GM12878 (cell line): ENCODE measurements around the gene NID1. TPM values are rescaled to one million over a fixed set of nuclear protein-coding genes. Genes with fewer than 3 reads are reported as not detected.

ENCODE experiments used
- ATAC-seq: fragments of 200-7000 bp; cut with Tn5 transposase; 3 replicates; pipeline ENCODE4 v1.9.1; 2020; ENCODE audit warnings: mild to moderate bottlenecking, moderate library complexity
- BruUV-seq: library from RNA; stranded (reverse); fragments of 400-500 nt; replicated peaks from 2 replicates; lab custom pipeline; 2021; lab: Mats Ljungman, UMichigan
- CTCF ChIA-PET: fragments of 300-600 bp; sonication (Branson Sonifier 250); formaldehyde crosslinking; extraction: SDS; loops from one replicate; lab custom pipeline; 2021; ENCODE audit warnings: inconsistent platforms; lab: Yijun Ruan, JAX
- POLR2A ChIA-PET: fragments of 350-600 bp; formaldehyde crosslinking; extraction: SDS; loops from one replicate; lab custom pipeline; 2021; ENCODE audit warnings: inconsistent platforms; lab: Charles Lee
- RAD21 ChIA-PET: fragments of 300-600 bp; sonication (Branson Sonifier 250); formaldehyde crosslinking; loops from one replicate; lab custom pipeline; 2023; ENCODE audit warnings: antibody characterized with exemption; ENCODE audit not compliant: unreplicated experiment; lab: Charles Lee
- SMC1A ChIA-PET: fragments of 300-600 bp; sonication (Branson Sonifier 250); formaldehyde crosslinking; loops from one replicate; lab custom pipeline; 2023; ENCODE audit not compliant: unreplicated experiment, uncharacterized antibody; lab: Charles Lee
- DNase-seq: peaks from one replicate; pipeline ENCODE4 v3.0.0-alpha.2; 2011; ENCODE audit warnings: low read depth, low spot score
- FAIRE-seq: peaks from 3 replicates; lab custom pipeline; 2011; peaks lifted over from hg19 to GRCh38; lab: Jason Lieb, UNC
- H2AFZ ChIP-seq: 2 replicates; pipeline ENCODE4 v1.6.0; 2011; ENCODE audit warnings: low read depth, low read length, control low read depth; ENCODE audit not compliant: control insufficient read depth
- H3K27ac ChIP-seq: 2 replicates; pipeline ENCODE4 v1.5.1; 2011; ENCODE audit warnings: control low read depth; ENCODE audit not compliant: control insufficient read depth, insufficient read depth
- H3K27me3 ChIP-seq, 2 experiments: replicated peaks in 1 of 2; 2 replicates each; pipeline versions ENCODE4 v1.6.0 to v1.6.1; 2011; ENCODE audit warnings: low read length in 1 of 2; ENCODE audit not compliant: control insufficient read depth in 2 of 2, insufficient read depth in 2 of 2
- H3K36me3 ChIP-seq, 2 experiments: 2 replicates each; pipeline ENCODE4 v1.5.1; 2011; ENCODE audit warnings: low read length in 1 of 2; ENCODE audit not compliant: control insufficient read depth in 2 of 2, insufficient read depth in 2 of 2
- H3K4me1 ChIP-seq: 2 replicates; pipeline ENCODE4 v1.6.1; 2011; ENCODE audit warnings: mild to moderate bottlenecking, low read length, moderate library complexity, mixed read lengths; ENCODE audit not compliant: control insufficient read depth, insufficient read depth
- H3K4me2 ChIP-seq: 2 replicates; pipeline ENCODE4 v1.6.0; 2011; ENCODE audit warnings: control low read depth; ENCODE audit not compliant: control insufficient read depth, insufficient read depth
- H3K4me3 ChIP-seq: fragments of 200-600 bp; sonication (generic); 2 replicates; pipeline ENCODE4 v1.5.1; 2016
- H3K79me2 ChIP-seq: 2 replicates; pipeline ENCODE4 v1.6.0; 2011; ENCODE audit warnings: low read length; ENCODE audit not compliant: control insufficient read depth, insufficient read depth
- H3K9ac ChIP-seq: 2 replicates; pipeline ENCODE4 v1.8.0; 2011; ENCODE audit warnings: low read length, control low read depth, mixed read lengths; ENCODE audit not compliant: control insufficient read depth, insufficient read depth
- H3K9me3 ChIP-seq: replicated peaks from 3 replicates; pipeline ENCODE4 v1.5.1; 2011; ENCODE audit warnings: mild to moderate bottlenecking, low read length; ENCODE audit not compliant: control insufficient read depth, insufficient read depth
- H4K20me1 ChIP-seq: 2 replicates; pipeline ENCODE4 v1.6.0; 2011; ENCODE audit not compliant: control insufficient read depth, insufficient read depth
- BACH1 ChIP-seq: fragments of 450-650 bp; IDR thresholded peaks from 2 replicates; pipeline ENCODE4 v1.6.1; 2017; ENCODE audit warnings: mild to moderate bottlenecking, borderline replicate concordance
- BCL11A ChIP-seq: IDR thresholded peaks from 2 replicates; pipeline ENCODE4 v1.6.1; 2011; ENCODE audit warnings: low read depth, low read length
- FOS ChIP-seq: IDR thresholded peaks from 3 replicates; pipeline ENCODE4 v1.6.1; 2011; ENCODE audit warnings: borderline replicate concordance; ENCODE audit not compliant: insufficient read length; ENCODE audit errors: extremely low read depth
- MEF2A ChIP-seq: IDR thresholded peaks from 2 replicates; pipeline ENCODE4 v1.6.1; 2011; ENCODE audit warnings: low read depth, mild to moderate bottlenecking, low read length, moderate library complexity; ENCODE audit not compliant: insufficient read depth
- MEF2B ChIP-seq: fragments of 450-650 bp; IDR thresholded peaks from 2 replicates; pipeline ENCODE4 v1.6.1; 2018; ENCODE audit warnings: mild to moderate bottlenecking, moderate library complexity; ENCODE audit not compliant: partially characterized antibody, poor library complexity, severe bottlenecking
- MXI1 ChIP-seq: fragments of 150-350 bp; IDR thresholded peaks from 2 replicates; pipeline ENCODE4 v1.6.1; 2011; ENCODE audit warnings: low read depth, mild to moderate bottlenecking, inconsistent platforms, low read length, improper control_type of control experiment
- MYB ChIP-seq: fragments of 150-350 bp; IDR thresholded peaks from 2 replicates; pipeline ENCODE4 v1.6.1; 2014; ENCODE audit warnings: mild to moderate bottlenecking, low read depth, low read length, borderline replicate concordance
- NRF1 ChIP-seq: conservative IDR thresholded peaks from 2 replicates; pipeline ENCODE4 v1.6.1; 2011; ENCODE audit warnings: mild to moderate bottlenecking, low read depth, low read length, improper control_type of control experiment
- RCOR1 ChIP-seq: conservative IDR thresholded peaks from 2 replicates; pipeline ENCODE4 v1.6.1; 2012; ENCODE audit warnings: low read depth, low read length, improper control_type of control experiment
- WGBS: methylation state at CpG from one replicate; pipeline ENCODE4 v1.1.6; 2016; ENCODE audit warnings: low lambda C conversion rate; ENCODE audit not compliant: insufficient replicate concordance, insufficient coverage; ENCODE audit errors: missing lambda C conversion rate; 5-methylcytosine and 5-hydroxymethylcytosine counted together
- in situ Hi-C: fragments of 300-500 bp; cut with MboI; formaldehyde crosslinking; loops from 9 replicates; pipeline ENCODE4 v1.14.3; 2018; ENCODE audit warnings: mixed read lengths
- intact Hi-C: fragments of 100-400 bp; cut with micrococcal nuclease; formaldehyde crosslinking; loops from one replicate; pipeline ENCODE4 v1.14.2; 2022; ENCODE audit not compliant: unreplicated experiment
- polyA plus RNA-seq, 11 experiments: library from polyadenylated mRNA; depleted of rRNA in 4 of 11; unstranded in 6 of 11; stranded (reverse) in 5 of 11; fragments of >200 nt; fragmentation: Nextera tagmentation in 4 of 11; fragmentation: Illumina TruSeq in 1 of 11; extraction: Ambion mirVana in 4 of 11; extraction: Trizol in 1 of 11; gene quantifications; 1 replicate in 1 of 11; 2 replicates in 10 of 11; pipeline versions ENCODE4 v1.2.1 to v1.2.3, GENCODE V29; 2011 to 2016; ENCODE audit warnings: inconsistent platforms in 2 of 11, missing spikeins in 2 of 11, low read depth in 1 of 11
- total RNA-seq, 4 experiments: library from RNA; depleted of rRNA in 3 of 4; stranded (reverse); fragments of >200 nt in 3 of 4; fragmentation: Illumina TruSeq in 1 of 4; extraction: Trizol in 1 of 4; gene quantifications; 2 replicates each; pipeline versions ENCODE4 v1.2.1 to v1.2.3, GENCODE V29; 2013 to 2021
- TF ChIP-seq, protein P1 (sequence below): fragments of 450-650 bp; IDR thresholded peaks from 2 replicates; pipeline ENCODE4 v1.6.1; 2018; ENCODE audit warnings: borderline replicate concordance, mild to moderate bottlenecking; ENCODE audit not compliant: partially characterized antibody
- TF ChIP-seq, protein P2 (sequence below): fragments of 450-650 bp; IDR thresholded peaks from 2 replicates; pipeline ENCODE4 v1.6.1; 2017; ENCODE audit warnings: mild to moderate bottlenecking

The NID1 gene
- total and polyA plus RNA-seq, 10 of the 15 experiments (the other 5 are each of a cell fraction or from before 2014, with no cell fraction given) = 4.2 to 25.7 (median 11.3) TPM

DNA sequence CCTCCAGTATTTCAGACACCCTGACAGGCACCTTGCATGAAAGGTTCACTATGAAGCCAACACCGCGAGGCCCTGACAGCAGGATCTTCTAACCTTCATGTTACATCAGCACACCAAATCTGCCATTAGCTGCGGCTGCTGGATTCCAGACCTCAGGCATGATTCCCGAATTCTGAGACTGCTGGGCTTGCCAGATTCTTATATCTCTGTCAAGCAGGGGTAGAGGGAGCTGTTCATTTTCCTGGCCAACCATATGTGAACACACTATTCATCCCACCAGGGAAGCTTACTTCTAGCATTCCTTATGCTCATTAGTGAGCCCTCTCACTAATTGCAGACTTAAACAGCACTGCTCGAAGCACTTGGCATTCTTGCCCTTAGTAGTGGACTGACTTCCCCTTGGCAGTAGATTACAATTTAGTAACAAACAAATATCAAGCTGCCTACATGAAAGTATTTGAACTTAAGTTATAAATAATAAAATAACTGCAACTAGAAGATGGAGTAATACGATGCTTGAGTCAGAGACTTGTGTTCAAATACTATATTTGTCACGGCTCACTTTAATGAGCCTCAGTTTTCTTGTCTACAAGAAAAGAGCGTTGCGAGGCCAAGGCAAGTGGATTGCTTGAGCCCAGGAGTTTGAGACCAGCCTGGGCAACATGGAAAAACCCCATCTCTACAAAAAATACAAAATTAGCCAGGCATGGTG is 43.3 kb downstream of the NID1 start:
- BruUV-seq = no TSS peak
- TF ChIP-seq MEF2B (no peak), MEF2A (no peak), MYB (no peak), FOS (no peak), RCOR1 (no peak), BACH1 (no peak), NRF1 (no peak), BCL11A (no peak), MXI1 (no peak)
- TF ChIP-seq, protein P1, sequence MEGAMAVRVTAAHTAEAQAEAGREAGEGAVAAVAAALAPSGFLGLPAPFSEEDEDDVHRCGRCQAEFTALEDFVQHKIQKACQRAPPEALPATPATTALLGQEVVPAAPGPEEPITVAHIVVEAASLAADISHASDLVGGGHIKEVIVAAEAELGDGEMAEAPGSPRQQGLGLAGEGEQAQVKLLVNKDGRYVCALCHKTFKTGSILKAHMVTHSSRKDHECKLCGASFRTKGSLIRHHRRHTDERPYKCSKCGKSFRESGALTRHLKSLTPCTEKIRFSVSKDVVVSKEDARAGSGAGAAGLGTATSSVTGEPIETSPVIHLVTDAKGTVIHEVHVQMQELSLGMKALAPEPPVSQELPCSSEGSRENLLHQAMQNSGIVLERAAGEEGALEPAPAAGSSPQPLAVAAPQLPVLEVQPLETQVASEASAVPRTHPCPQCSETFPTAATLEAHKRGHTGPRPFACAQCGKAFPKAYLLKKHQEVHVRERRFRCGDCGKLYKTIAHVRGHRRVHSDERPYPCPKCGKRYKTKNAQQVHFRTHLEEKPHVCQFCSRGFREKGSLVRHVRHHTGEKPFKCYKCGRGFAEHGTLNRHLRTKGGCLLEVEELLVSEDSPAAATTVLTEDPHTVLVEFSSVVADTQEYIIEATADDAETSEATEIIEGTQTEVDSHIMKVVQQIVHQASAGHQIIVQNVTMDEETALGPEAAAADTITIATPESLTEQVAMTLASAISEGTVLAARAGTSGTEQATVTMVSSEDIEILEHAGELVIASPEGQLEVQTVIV = no peak
- TF ChIP-seq, protein P2, sequence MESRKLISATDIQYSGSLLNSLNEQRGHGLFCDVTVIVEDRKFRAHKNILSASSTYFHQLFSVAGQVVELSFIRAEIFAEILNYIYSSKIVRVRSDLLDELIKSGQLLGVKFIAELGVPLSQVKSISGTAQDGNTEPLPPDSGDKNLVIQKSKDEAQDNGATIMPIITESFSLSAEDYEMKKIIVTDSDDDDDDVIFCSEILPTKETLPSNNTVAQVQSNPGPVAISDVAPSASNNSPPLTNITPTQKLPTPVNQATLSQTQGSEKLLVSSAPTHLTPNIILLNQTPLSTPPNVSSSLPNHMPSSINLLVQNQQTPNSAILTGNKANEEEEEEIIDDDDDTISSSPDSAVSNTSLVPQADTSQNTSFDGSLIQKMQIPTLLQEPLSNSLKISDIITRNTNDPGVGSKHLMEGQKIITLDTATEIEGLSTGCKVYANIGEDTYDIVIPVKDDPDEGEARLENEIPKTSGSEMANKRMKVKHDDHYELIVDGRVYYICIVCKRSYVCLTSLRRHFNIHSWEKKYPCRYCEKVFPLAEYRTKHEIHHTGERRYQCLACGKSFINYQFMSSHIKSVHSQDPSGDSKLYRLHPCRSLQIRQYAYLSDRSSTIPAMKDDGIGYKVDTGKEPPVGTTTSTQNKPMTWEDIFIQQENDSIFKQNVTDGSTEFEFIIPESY = no peak
- TF ChIP-seq, all 136 proteins: peak for 0
- Histone ChIP-seq H3K36me3 (peaks cover 2 to 6% of the 10 kb centered on the region in 2 experiments; a peak in 2 of 4 replicates), H3K9me3 (no peaks in the 10 kb centered on the region), H3K27me3 (no peaks in the 10 kb centered on the region), H3K4me2 (no peak overlapping the region), H4K20me1 (no peaks in the 10 kb centered on the region), H3K9ac (no peak overlapping the region), H3K4me1 (no peaks in the 10 kb centered on the region), H2AFZ (no peak overlapping the region), H3K27ac (no peak overlapping the region), H3K79me2 (no peaks in the 10 kb centered on the region), H3K4me3 (no peak overlapping the region)
- SMC1A ChIA-PET = interaction anchor here (1.3 kb wide), 1 partner anchor 32 kb away, joined by 3 read pairs; no protein-coding TSS in a partner anchor
- 72% methylated on average over 9 of the region's 9 CpGs for WGBS
- FAIRE-seq (no peak), DNase-seq (no peak), ATAC-seq (no peak)
- RAD21 ChIA-PET = no interaction called here
- POLR2A ChIA-PET = no interaction called here
- in situ Hi-C loops = no loop called here
- CTCF ChIA-PET = interaction anchor here (0.8 kb wide), 1 partner anchor 50 kb away, joined by 3 read pairs; no protein-coding TSS in a partner anchor
- intact Hi-C loops = no loop called here
